Activated CD4-positive, alpha-beta memory T cell treated with anti-CD3 and anti-CD28 coated beads for 36 hours (primary cell): ENCODE results near the gene CLMN. TPM values are rescaled to one million over a fixed set of nuclear protein-coding genes. Genes with fewer than 3 reads are reported as not detected.

Experiments
- microRNA-seq: library from miRNA; unstranded; fragments of <30 nt; microRNA quantifications from one replicate; pipeline ENCODE4 v1.2.0, GENCODE V29; 2022; ENCODE audit warnings: borderline number of aligned reads, borderline microRNAs expressed, borderline replicate concordance
- total RNA-seq, 2 experiments: library from RNA; stranded (reverse); gene quantifications; one replicate each; pipeline ENCODE4 v1.2.3, GENCODE V29; 2021

Gene CLMN
- total RNA-seq, 2 experiments from 2014 or later, result 0.92 to 0.97 TPM

Small RNA genes within 50 kb of the gene (microRNA-seq; reads per million reads assigned to microRNA genes)
- gene MIR3173, result 4.3 reads per million, percentile 7 among the genes with 10 or more reads in this experiment

Other genes with a start within 250 kb of the CLMN start
- 10 to 100 TPM; 39.9 to 40.9 TPM for gene DICER1, start 162.4 kb downstream of the CLMN start, total RNA-seq
- 10 to 100 TPM; 35.3 to 37.3 TPM for gene SYNE3, start 196.7 kb upstream of the CLMN start, total RNA-seq
- gene GLRX5, start 215.1 kb upstream of the CLMN start, total RNA-seq, result 10 to 100 TPM; 31.8 to 32.2 TPM